Measurements from ENCODE around the gene ACSL3. TPM values are rescaled to one million over a fixed set of nuclear protein-coding genes. Genes with fewer than 3 reads are reported as not detected.

Gene ACSL3
- 112 and 122 TPM in 2 replicates for total RNA-seq

DNA sequence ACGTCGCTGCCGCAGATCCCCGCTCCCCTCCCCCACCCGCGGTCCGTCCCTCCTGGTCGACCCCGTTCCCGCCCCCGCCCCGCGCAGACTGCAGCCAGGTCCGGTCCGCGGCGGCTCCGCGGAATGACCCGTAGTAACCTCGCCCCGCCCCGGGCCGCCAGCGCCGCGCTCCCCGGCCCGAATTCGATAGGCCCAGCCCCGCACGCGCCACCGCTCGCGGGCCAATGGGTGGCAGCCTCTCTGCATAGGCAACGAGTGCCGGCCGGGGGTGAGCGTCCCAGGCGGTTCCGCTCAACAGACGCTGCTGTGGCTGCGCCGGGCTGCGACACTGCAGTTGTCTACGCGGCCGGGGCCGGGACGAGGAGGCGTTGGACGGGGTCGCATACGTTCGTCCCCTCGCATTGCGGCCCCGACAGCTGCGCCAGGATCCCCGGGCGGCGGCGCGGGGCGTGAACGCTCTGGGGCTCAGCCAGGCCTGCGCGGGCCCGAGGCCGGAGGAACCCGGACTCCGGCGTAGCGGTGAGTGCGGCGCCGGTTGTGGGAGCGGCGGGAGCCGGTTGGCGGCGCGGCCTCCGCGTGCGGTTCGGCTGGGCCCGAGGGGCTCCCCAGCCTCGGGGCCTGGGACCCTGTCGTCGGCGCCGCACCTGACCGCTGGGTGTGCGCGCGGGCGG, at the start of gene ACSL3:
Gene ACSL3, plus strand, starts transcription at position 297 of the 671 bp plus-strand sequence. CDS start 47,737 bp downstream, outside the sequence.

Other genes starting within 250 kb of the ACSL3 start
- 21.4 and 24.8 TPM in 2 replicates for gene FARSB, start 204.9 kb upstream of the ACSL3 start, total RNA-seq
- gene MOGAT1, start 189.4 kb upstream of the ACSL3 start, total RNA-seq, result not detected in 2 replicates
- 43.4 and 63.8 TPM in 2 replicates for gene KCNE4, start 191.2 kb downstream of the ACSL3 start, total RNA-seq

All from articular chondrocyte of knee joint (primary cell).